ENCODE results near the gene PGGT1B.

The PGGT1B gene

GRCh38 chr5:115194676-115195075 lies 68.0 kb downstream of the PGGT1B start:
- no peak overlapping the region for H3K4me3 ChIP-seq (ENCODE audit: low read length)
- no peaks in the 10 kb centered on the region for H3K36me3 ChIP-seq (ENCODE audit: control insufficient read depth, insufficient read depth, low read length)
- no peaks in the 10 kb centered on the region for H3K9me3 ChIP-seq (ENCODE audit: control insufficient read depth, low read length)
- H3K9ac ChIP-seq (ENCODE audit: low read length) = no peak overlapping the region
- no peaks in the 10 kb centered on the region for H3K27me3 ChIP-seq (ENCODE audit: control insufficient read depth, insufficient read depth, low read length)
- peaks cover 44% of the 10 kb centered on the region for H3K4me1 ChIP-seq (ENCODE audit: control insufficient read depth, insufficient read depth, low read length)

GRCh38 chr5:115193295-115193694 lies 69.4 kb downstream of the PGGT1B start:
- Histone ChIP-seq H3K4me3 (ENCODE audit: low read length) (no peak overlapping the region), H3K9me3 (ENCODE audit: control insufficient read depth, low read length) (no peaks in the 10 kb centered on the region), H3K27me3 (ENCODE audit: control insufficient read depth, insufficient read depth, low read length) (no peaks in the 10 kb centered on the region), H3K36me3 (ENCODE audit: control insufficient read depth, insufficient read depth, low read length) (no peaks in the 10 kb centered on the region), H3K4me1 (ENCODE audit: control insufficient read depth, insufficient read depth, low read length) (peaks cover 45% of the 10 kb centered on the region), H3K9ac (ENCODE audit: low read length) (no peak overlapping the region)

GRCh38 chr5:115192098-115192497 lies 70.6 kb downstream of the PGGT1B start:
- Histone ChIP-seq H3K27me3 (ENCODE audit: control insufficient read depth, insufficient read depth, low read length) (no peaks in the 10 kb centered on the region), H3K36me3 (ENCODE audit: control insufficient read depth, insufficient read depth, low read length) (no peaks in the 10 kb centered on the region), H3K4me3 (ENCODE audit: low read length) (no peak overlapping the region), H3K4me1 (ENCODE audit: control insufficient read depth, insufficient read depth, low read length) (peaks cover 45% of the 10 kb centered on the region), H3K9ac (ENCODE audit: low read length) (no peak overlapping the region), H3K9me3 (ENCODE audit: control insufficient read depth, low read length) (no peaks in the 10 kb centered on the region)

- Histone ChIP-seq H3K27me3 (ENCODE audit: control insufficient read depth, insufficient read depth, low read length) (no peaks in the 10 kb centered on the region), H3K36me3 (ENCODE audit: control insufficient read depth, insufficient read depth, low read length) (no peaks in the 10 kb centered on the region), H3K4me3 (ENCODE audit: low read length) (no peak overlapping the region), H3K9me3 (ENCODE audit: control insufficient read depth, low read length) (no peaks in the 10 kb centered on the region), H3K9ac (ENCODE audit: low read length) (no peak overlapping the region), H3K4me1 (ENCODE audit: control insufficient read depth, insufficient read depth, low read length) (peaks cover 45% of the 10 kb centered on the region)
Measured at GRCh38 chr5:115191474-115192031, 71.1 kb downstream of the PGGT1B start.

- no peak overlapping the region for H3K9ac ChIP-seq (ENCODE audit: low read length)
- H3K4me3 ChIP-seq (ENCODE audit: low read length) = no peak overlapping the region
- H3K9me3 ChIP-seq (ENCODE audit: control insufficient read depth, low read length) = no peaks in the 10 kb centered on the region
- H3K27me3 ChIP-seq (ENCODE audit: control insufficient read depth, insufficient read depth, low read length) = peaks cover 5% of the 10 kb centered on the region
- H3K4me1 ChIP-seq (ENCODE audit: control insufficient read depth, insufficient read depth, low read length) = peaks cover 42% of the 10 kb centered on the region
- no peaks in the 10 kb centered on the region for H3K36me3 ChIP-seq (ENCODE audit: control insufficient read depth, insufficient read depth, low read length)
Measured at GRCh38 chr5:115190388-115190787, 72.3 kb downstream of the PGGT1B start.

GRCh38 chr5:115189866-115190265 lies 72.8 kb downstream of the PGGT1B start:
- no peaks in the 10 kb centered on the region for H3K9me3 ChIP-seq (ENCODE audit: control insufficient read depth, low read length)
- peaks cover 5% of the 10 kb centered on the region for H3K27me3 ChIP-seq (ENCODE audit: control insufficient read depth, insufficient read depth, low read length)
- H3K4me3 ChIP-seq (ENCODE audit: low read length) = no peak overlapping the region
- H3K9ac ChIP-seq (ENCODE audit: low read length) = no peak overlapping the region
- peaks cover 38% of the 10 kb centered on the region for H3K4me1 ChIP-seq (ENCODE audit: control insufficient read depth, insufficient read depth, low read length)
- no peaks in the 10 kb centered on the region for H3K36me3 ChIP-seq (ENCODE audit: control insufficient read depth, insufficient read depth, low read length)

- peaks cover 21% of the 10 kb centered on the region for H3K27me3 ChIP-seq (ENCODE audit: control insufficient read depth, insufficient read depth, low read length)
- no peaks in the 10 kb centered on the region for H3K9me3 ChIP-seq (ENCODE audit: control insufficient read depth, low read length)
- H3K36me3 ChIP-seq (ENCODE audit: control insufficient read depth, insufficient read depth, low read length) = no peaks in the 10 kb centered on the region
Measured at GRCh38 chr5:115186794-115187193, 75.9 kb downstream of the PGGT1B start.

GRCh38 chr5:115184770-115185169 lies 77.9 kb downstream of the PGGT1B start:
- peaks cover 41% of the 10 kb centered on the region for H3K27me3 ChIP-seq (ENCODE audit: control insufficient read depth, insufficient read depth, low read length)
- H3K4me1 ChIP-seq (ENCODE audit: control insufficient read depth, insufficient read depth, low read length) = peaks cover 12% of the 10 kb centered on the region
- no peak overlapping the region for H3K9ac ChIP-seq (ENCODE audit: low read length)
- H3K4me3 ChIP-seq (ENCODE audit: low read length) = no peak overlapping the region
- no peaks in the 10 kb centered on the region for H3K36me3 ChIP-seq (ENCODE audit: control insufficient read depth, insufficient read depth, low read length)
- H3K9me3 ChIP-seq (ENCODE audit: control insufficient read depth, low read length) = no peaks in the 10 kb centered on the region

More at GRCh38 chr5:115186794-115187193, 75.9 kb downstream of the PGGT1B start:
- Histone ChIP-seq H3K4me1 (ENCODE audit: control insufficient read depth, insufficient read depth, low read length) (peaks cover 22% of the 10 kb centered on the region), H3K4me3 (ENCODE audit: low read length) (no peak overlapping the region), H3K9ac (ENCODE audit: low read length) (no peak overlapping the region)

GRCh38 chr5:115181757-115182156 lies 80.9 kb downstream of the PGGT1B start:
- Histone ChIP-seq H3K9me3 (ENCODE audit: control insufficient read depth, low read length) (no peaks in the 10 kb centered on the region), H3K36me3 (ENCODE audit: control insufficient read depth, insufficient read depth, low read length) (no peaks in the 10 kb centered on the region), H3K4me1 (ENCODE audit: control insufficient read depth, insufficient read depth, low read length) (peaks cover 19% of the 10 kb centered on the region), H3K27me3 (ENCODE audit: control insufficient read depth, insufficient read depth, low read length) (peaks cover 65% of the 10 kb centered on the region), H3K4me3 (ENCODE audit: low read length) (no peak overlapping the region), H3K9ac (ENCODE audit: low read length) (no peak overlapping the region)

GRCh38 chr5:115180165-115180709 lies 82.4 kb downstream of the PGGT1B start:
- Histone ChIP-seq H3K9me3 (ENCODE audit: control insufficient read depth, low read length) (no peaks in the 10 kb centered on the region), H3K27me3 (ENCODE audit: control insufficient read depth, insufficient read depth, low read length) (peaks cover 61% of the 10 kb centered on the region), H3K4me1 (ENCODE audit: control insufficient read depth, insufficient read depth, low read length) (peaks cover 19% of the 10 kb centered on the region), H3K4me3 (ENCODE audit: low read length) (no peak overlapping the region), H3K9ac (ENCODE audit: low read length) (no peak overlapping the region), H3K36me3 (ENCODE audit: control insufficient read depth, insufficient read depth, low read length) (no peaks in the 10 kb centered on the region)

GRCh38 chr5:115179394-115180164 lies 83.1 kb downstream of the PGGT1B start:
- Histone ChIP-seq H3K4me1 (ENCODE audit: control insufficient read depth, insufficient read depth, low read length) (peaks cover 19% of the 10 kb centered on the region), H3K27me3 (ENCODE audit: control insufficient read depth, insufficient read depth, low read length) (peaks cover 61% of the 10 kb centered on the region), H3K36me3 (ENCODE audit: control insufficient read depth, insufficient read depth, low read length) (no peaks in the 10 kb centered on the region), H3K9me3 (ENCODE audit: control insufficient read depth, low read length) (no peaks in the 10 kb centered on the region), H3K4me3 (ENCODE audit: low read length) (peak overlapping the region; percentile 37), H3K9ac (ENCODE audit: low read length) (no peak overlapping the region)

GRCh38 chr5:115179030-115179393 lies 83.7 kb downstream of the PGGT1B start:
- Histone ChIP-seq H3K27me3 (ENCODE audit: control insufficient read depth, insufficient read depth, low read length) (peaks cover 57% of the 10 kb centered on the region), H3K36me3 (ENCODE audit: control insufficient read depth, insufficient read depth, low read length) (no peaks in the 10 kb centered on the region), H3K9ac (ENCODE audit: low read length) (no peak overlapping the region), H3K4me1 (ENCODE audit: control insufficient read depth, insufficient read depth, low read length) (peaks cover 19% of the 10 kb centered on the region), H3K9me3 (ENCODE audit: control insufficient read depth, low read length) (no peaks in the 10 kb centered on the region), H3K4me3 (ENCODE audit: low read length) (no peak overlapping the region)

Data from mucosa of stomach (tissue), 1 donor.